ENCODE results near the gene TSPAN1. TPM values are rescaled to one million over a fixed set of nuclear protein-coding genes. Genes with fewer than 3 reads are reported as not detected.

The TSPAN1 gene
- polyA plus RNA-seq, 1 of the 3 experiments (the other 2 are of a cell fraction) = 12.2 TPM

- peak overlapping the region; percentile 83 to 97 for H3K27ac ChIP-seq (ENCODE audit: low read depth in 2 of 2, low read length in 1 of 2)
- H3K9me3 ChIP-seq = no peaks in the 10 kb centered on the region
- H3K27me3 ChIP-seq (ENCODE audit: insufficient read depth) = no peaks in the 10 kb centered on the region
- peaks cover 21% of the 10 kb centered on the region for H3F3A ChIP-seq (replicated peaks; ENCODE audit: insufficient read depth)
- peak overlapping the region; percentile 37; the same call in 1 of the 2 replicates for H2AFZ ChIP-seq (ENCODE audit: low read depth)
- peak overlapping the region; percentile 64 for H3K9ac ChIP-seq
- H3K9me2 ChIP-seq = no peaks in the 10 kb centered on the region
- WGBS (ENCODE audit: low lambda C conversion rate) = 29% methylated on average over 7 of the region's 8 CpGs
- CTCF ChIA-PET = interaction anchor here (1.3 to 5.0 kb wide), 3 partner anchors 40 to 270 kb away, joined by 3 to 57 read pairs (median 5); no protein-coding TSS in a partner anchor
- no peak overlapping the region for H3K4me3 ChIP-seq (ENCODE audit: low read depth in 2 of 2, low read length in 1 of 2)
- H3K36me3 ChIP-seq (replicated peaks in 1 of 2; ENCODE audit: control insufficient read depth in 1 of 2, insufficient read depth in 2 of 2, low read length in 1 of 2) = peaks cover 0 to 11% of the 10 kb centered on the region in 2 experiments
- peak overlapping the region; percentile 42 for H3K4me2 ChIP-seq
- POLR2A ChIA-PET = no interaction called here
- no peaks in the 10 kb centered on the region for H3K79me2 ChIP-seq (ENCODE audit: insufficient read depth)
- DNase-seq = no peak
- no peaks in the 10 kb centered on the region for H4K20me1 ChIP-seq (ENCODE audit: insufficient read depth)
- peaks cover 26 to 28% of the 10 kb centered on the region in 2 experiments; a peak in 3 of 4 replicates for H3K4me1 ChIP-seq (ENCODE audit: control insufficient read depth in 1 of 2, insufficient read depth in 2 of 2, low read depth in 1 of 2, low read length in 1 of 2)
- 0 out of 2 replicates have a peak, but pooled peaks have one; percentile 20 for TF ChIP-seq REST (IDR thresholded peaks at IDR 0.05; ENCODE audit: low read depth, low read length)
- TF ChIP-seq CHD2 (IDR thresholded peaks at IDR 0.05; ENCODE audit: low read length, partially characterized antibody) = no peak
- TF ChIP-seq CTCF (IDR thresholded peaks at IDR 0.05) = no peak; the same call in 1 of the 2 replicates
- peak; percentile 54; the same call in 1 of the 2 replicates for TF ChIP-seq TAF1 (IDR thresholded peaks at IDR 0.05; ENCODE audit: borderline replicate concordance, low read depth, low read length)
- peak; percentile 96 for TF ChIP-seq FOSL2 (IDR thresholded peaks at IDR 0.05; ENCODE audit: borderline replicate concordance, low read depth)
- no peak for TF ChIP-seq IRF3 (IDR thresholded peaks at IDR 0.05; ENCODE audit: low read depth, low read length)
- no peak for TF ChIP-seq RAD21 (IDR thresholded peaks at IDR 0.05; ENCODE audit: low read length)
- TF ChIP-seq TEAD4 (IDR thresholded peaks at IDR 0.05; ENCODE audit: borderline replicate concordance, insufficient read depth) = peak; percentile 85
- no peak for TF ChIP-seq YY1 (IDR thresholded peaks at IDR 0.05; ENCODE audit: low read depth)
- TF ChIP-seq MAX (IDR thresholded peaks at IDR 0.05; ENCODE audit: low read depth) = peak; percentile 83
- no peak for TF ChIP-seq FOXM1 (IDR thresholded peaks at IDR 0.05; ENCODE audit: low read depth)
- TF ChIP-seq RCOR1 (IDR thresholded peaks at IDR 0.05; ENCODE audit: low read length) = peak; percentile 19; the same call in 1 of the 2 replicates
- TF ChIP-seq JUND (IDR thresholded peaks at IDR 0.05) = peak; percentile 87
- no peak for TF ChIP-seq MXI1 (IDR thresholded peaks at IDR 0.05; ENCODE audit: low read depth, low read length)
- TF ChIP-seq ELF1 (IDR thresholded peaks at IDR 0.05) = peak; percentile 54
- no peak for TF ChIP-seq USF2 (IDR thresholded peaks at IDR 0.05; ENCODE audit: borderline replicate concordance, low read depth, low read length)
- peak; percentile 67 for TF ChIP-seq PBX3 (IDR thresholded peaks at IDR 0.05)
- TF ChIP-seq NFIC (IDR thresholded peaks at IDR 0.05; ENCODE audit: borderline replicate concordance) = peak; percentile 96
- TF ChIP-seq ZBTB33 (IDR thresholded peaks at IDR 0.05; ENCODE audit: borderline replicate concordance, low read depth) = no peak
- peak; percentile 91 for TF ChIP-seq TCF12 (IDR thresholded peaks at IDR 0.05)
- peak; percentile 65; the same call in 1 of the 2 replicates for TF ChIP-seq SIN3A (IDR thresholded peaks at IDR 0.05; ENCODE audit: borderline replicate concordance, low read depth, low read length)
Measured at GRCh38 chr1:46183079-46183847, 8.4 kb downstream of the TSPAN1 start.
